ENCODE measurements around the gene SERPINB7.

DNA sequence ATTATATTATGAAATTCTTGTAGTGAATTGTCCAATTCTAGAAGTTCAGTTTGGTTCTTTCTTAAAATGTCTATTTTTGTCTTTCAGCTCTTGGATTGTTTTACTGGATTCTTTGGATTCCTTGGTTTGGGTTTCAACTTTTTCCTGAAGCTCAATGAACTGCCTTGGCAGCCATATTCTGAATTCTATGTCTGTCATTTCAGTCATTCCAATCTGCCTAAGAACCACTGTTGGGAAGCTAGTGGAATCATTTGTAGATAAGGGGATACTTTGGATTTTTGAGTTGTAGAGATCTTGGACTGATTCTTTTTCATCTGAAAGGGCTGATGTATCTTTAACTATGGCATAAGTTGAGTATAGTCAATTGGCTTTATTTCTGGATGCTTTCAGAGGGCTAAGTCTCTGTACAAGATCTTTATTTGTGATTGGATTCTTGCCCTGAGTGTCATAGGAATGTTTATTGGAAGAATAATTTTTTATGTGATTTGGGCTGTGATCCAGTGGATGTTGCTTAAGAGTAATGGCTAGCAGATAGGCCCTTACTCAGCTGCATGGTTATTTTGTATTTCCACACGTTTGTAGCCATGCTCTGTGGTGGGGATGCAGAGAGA, 42.3 kb downstream of the SERPINB7 start:
- TF ChIP-seq, protein P1, sequence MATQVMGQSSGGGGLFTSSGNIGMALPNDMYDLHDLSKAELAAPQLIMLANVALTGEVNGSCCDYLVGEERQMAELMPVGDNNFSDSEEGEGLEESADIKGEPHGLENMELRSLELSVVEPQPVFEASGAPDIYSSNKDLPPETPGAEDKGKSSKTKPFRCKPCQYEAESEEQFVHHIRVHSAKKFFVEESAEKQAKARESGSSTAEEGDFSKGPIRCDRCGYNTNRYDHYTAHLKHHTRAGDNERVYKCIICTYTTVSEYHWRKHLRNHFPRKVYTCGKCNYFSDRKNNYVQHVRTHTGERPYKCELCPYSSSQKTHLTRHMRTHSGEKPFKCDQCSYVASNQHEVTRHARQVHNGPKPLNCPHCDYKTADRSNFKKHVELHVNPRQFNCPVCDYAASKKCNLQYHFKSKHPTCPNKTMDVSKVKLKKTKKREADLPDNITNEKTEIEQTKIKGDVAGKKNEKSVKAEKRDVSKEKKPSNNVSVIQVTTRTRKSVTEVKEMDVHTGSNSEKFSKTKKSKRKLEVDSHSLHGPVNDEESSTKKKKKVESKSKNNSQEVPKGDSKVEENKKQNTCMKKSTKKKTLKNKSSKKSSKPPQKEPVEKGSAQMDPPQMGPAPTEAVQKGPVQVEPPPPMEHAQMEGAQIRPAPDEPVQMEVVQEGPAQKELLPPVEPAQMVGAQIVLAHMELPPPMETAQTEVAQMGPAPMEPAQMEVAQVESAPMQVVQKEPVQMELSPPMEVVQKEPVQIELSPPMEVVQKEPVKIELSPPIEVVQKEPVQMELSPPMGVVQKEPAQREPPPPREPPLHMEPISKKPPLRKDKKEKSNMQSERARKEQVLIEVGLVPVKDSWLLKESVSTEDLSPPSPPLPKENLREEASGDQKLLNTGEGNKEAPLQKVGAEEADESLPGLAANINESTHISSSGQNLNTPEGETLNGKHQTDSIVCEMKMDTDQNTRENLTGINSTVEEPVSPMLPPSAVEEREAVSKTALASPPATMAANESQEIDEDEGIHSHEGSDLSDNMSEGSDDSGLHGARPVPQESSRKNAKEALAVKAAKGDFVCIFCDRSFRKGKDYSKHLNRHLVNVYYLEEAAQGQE (IDR thresholded peaks at IDR 0.05; ENCODE audit: insufficient read depth in 1 of 2, low read depth in 2 of 2, low read length in 2 of 2) = no peak
- no peak for TF ChIP-seq POLR2AphosphoS5 (IDR thresholded peaks at IDR 0.05; ENCODE audit: low read depth, low read length)
